K562 (cell line): ENCODE data around the gene ORAI1. TPM values are rescaled to one million over a fixed set of nuclear protein-coding genes. Genes with fewer than 3 reads are reported as not detected.

Experiments used
- AFF1 ChIP-seq, 2 experiments: fragments of 450-650 bp; IDR thresholded peaks; 2 replicates each; pipeline ENCODE4 v1.6.1; 2018; ENCODE audit warnings: mild to moderate bottlenecking in 2 of 2, low read depth in 1 of 2; ENCODE audit not compliant: partially characterized antibody in 2 of 2
- ATF6 ChIP-seq: sonication (generic); formaldehyde crosslinking; IDR thresholded peaks from 2 replicates; pipeline ENCODE4 v1.4.0; 2020; ENCODE audit warnings: mild to moderate bottlenecking, missing genetic modification reagents
- CTCF ChIP-seq, 3 experiments: IDR thresholded peaks in 2 of 3; conservative IDR thresholded peaks in 1 of 3; 2 replicates each; pipeline ENCODE4 v1.5.1; 2011 to 2012; ENCODE audit warnings: low read length in 3 of 3, mild to moderate bottlenecking in 3 of 3, control low read depth in 2 of 3, improper control_type of control experiment in 1 of 3, inconsistent platforms in 1 of 3, low read depth in 1 of 3, mixed read lengths in 1 of 3, moderate library complexity in 1 of 3; ENCODE audit not compliant: insufficient read depth in 2 of 3
- FOXP4 ChIP-seq: sonication (generic); formaldehyde crosslinking; IDR thresholded peaks from 2 replicates; pipeline ENCODE4 v1.8.0; 2022; ENCODE audit warnings: mild to moderate bottlenecking, missing genetic modification reagents, borderline replicate concordance
- LARP7 ChIP-seq: fragments of 450-650 bp; IDR thresholded peaks from 2 replicates; pipeline ENCODE4 v1.6.1; 2016
- OTX1 ChIP-seq: fragments of 450-650 bp; formaldehyde crosslinking; IDR thresholded peaks from 2 replicates; pipeline ENCODE4 v1.4.0; 2022; ENCODE audit warnings: mild to moderate bottlenecking
- PATZ1 ChIP-seq: fragments of 250-450 bp; sonication (Bioruptor Pico); IDR thresholded peaks from 2 replicates; pipeline ENCODE4 v1.5.0; 2020; ENCODE audit warnings: mild to moderate bottlenecking, borderline replicate concordance
- RFX7 ChIP-seq: fragments of 250-450 bp; sonication (Bioruptor Pico); IDR thresholded peaks from 2 replicates; pipeline ENCODE4 v1.5.1; 2021; ENCODE audit warnings: mild to moderate bottlenecking
- STAT5A ChIP-seq: IDR thresholded peaks from 2 replicates; pipeline ENCODE4 v1.6.1; 2012; ENCODE audit warnings: low read length, inconsistent platforms, borderline replicate concordance
- TBL1XR1 ChIP-seq, 2 experiments: IDR thresholded peaks; 2 replicates each; pipeline ENCODE4 v1.6.1; 2012; ENCODE audit warnings: improper control_type of control experiment in 2 of 2, low read length in 2 of 2, mild to moderate bottlenecking in 1 of 2
- ZNF384 ChIP-seq: IDR thresholded peaks from 2 replicates; pipeline ENCODE4 v1.6.1; 2012; ENCODE audit warnings: low read depth, low read length, improper control_type of control experiment
- ZNF445 ChIP-seq: fragments of 250-450 bp; sonication (Bioruptor Pico); IDR thresholded peaks from 2 replicates; pipeline ENCODE4 v1.4.0; 2020; ENCODE audit warnings: low read depth, mild to moderate bottlenecking, moderate library complexity
- polyA plus RNA-seq, 8 experiments: library from polyadenylated mRNA; depleted of rRNA in 4 of 8; stranded (reverse) in 5 of 8; unstranded in 3 of 8; fragments of >200 nt; fragmentation: Nextera tagmentation in 2 of 8; fragmentation: Illumina TruSeq in 1 of 8; extraction: Ambion mirVana in 2 of 8; extraction: Trizol in 1 of 8; gene quantifications; 2 replicates each; pipeline versions ENCODE4 v1.2.1 to v1.2.3, GENCODE V29; 2011 to 2014; ENCODE audit warnings: inconsistent platforms in 1 of 8, missing spikeins in 1 of 8
- total RNA-seq, 7 experiments: library from RNA; depleted of rRNA in 6 of 7; stranded (reverse); fragments of >200 nt in 6 of 7; fragmentation: Illumina TruSeq in 2 of 7; extraction: Trizol in 2 of 7; gene quantifications; 2 replicates each; pipeline versions ENCODE4 v1.2.1 to v1.2.3, GENCODE V29; 2011 to 2021; ENCODE audit warnings: low replicate concordance in 1 of 7

Gene ORAI1
- total and polyA plus RNA-seq, 9 of the 15 experiments (the other 6 are each of a cell fraction or from before 2014, with no cell fraction given): 2.6 to 23.8 (median 9.3) TPM

- TF ChIP-seq AFF1 (IDR thresholded peaks at IDR 0.05; ENCODE audit: low read depth in 1 of 2, partially characterized antibody in 2 of 2) (no peak), RFX7 (no peak), ATF6 (CRISPR knock-in tag) (no peak), STAT5A (no peak), CTCF (IDR thresholded peaks at IDR 0.05 in 2 of 3, conservative IDR thresholded peaks at IDR 0.05 in 1 of 3; ENCODE audit: insufficient read depth in 2 of 3, low read depth in 1 of 3, low read length in 3 of 3) (no peak), ZNF384 (peak; percentile 77), OTX1 (CRISPR knock-in tag) (no peak), FOXP4 (CRISPR knock-in tag) (no peak), LARP7 (no peak), ZNF445 (no peak), TBL1XR1 (IDR thresholded peaks at IDR 0.05; ENCODE audit: low read length in 2 of 2) (no peak), PATZ1 (CRISPR knock-in tag) (no peak)
Measured at GRCh38 chr12:121590476-121591143, 35.7 kb upstream of the ORAI1 start (continued).
